ENCODE data around the gene SNAP23.

SNAP23 gene

GRCh38 chr15:42576776-42577175, 81.3 kb downstream of the SNAP23 start:
- no peak for DNase-seq (ENCODE audit: extremely low read depth, low read depth)
- peak overlapping the region; percentile 85 for H3K4me3 ChIP-seq (replicated peaks; ENCODE audit: low read depth, low read length)
- no peak for TF ChIP-seq CTCF (IDR thresholded peaks at IDR 0.05; ENCODE audit: low read depth, low read length, missing control alignments)

DNA sequence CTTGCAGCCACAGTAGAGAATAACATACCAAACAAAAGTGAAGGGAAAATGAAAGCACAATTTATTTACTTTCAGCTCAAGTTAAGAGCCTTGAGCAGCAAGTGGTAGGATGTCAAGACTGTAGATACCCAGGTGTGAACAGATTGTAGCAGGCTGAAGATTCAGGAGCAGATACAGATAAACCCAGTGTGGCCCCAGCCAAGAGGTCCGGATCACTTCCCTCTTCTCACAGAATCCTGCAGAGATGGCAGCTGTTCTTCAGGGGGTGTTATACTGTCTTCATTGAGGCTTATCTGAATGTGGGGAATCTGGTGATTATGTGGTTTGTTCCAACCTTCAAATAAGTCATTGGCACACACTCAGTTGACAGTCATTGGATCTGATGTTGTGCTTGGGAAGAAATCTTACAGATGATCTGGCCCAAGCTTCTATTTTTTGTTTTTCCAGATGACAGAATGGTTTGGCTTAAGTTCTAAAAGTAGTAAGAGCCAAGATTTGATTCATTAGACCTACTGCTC, 82.1 kb downstream of the SNAP23 start:
- no peak for DNase-seq (ENCODE audit: extremely low read depth, low read depth)
- no peak overlapping the region for H3K4me3 ChIP-seq (replicated peaks; ENCODE audit: low read depth, low read length)
- TF ChIP-seq CTCF (IDR thresholded peaks at IDR 0.05; ENCODE audit: low read depth, low read length, missing control alignments) = no peak

DNA sequence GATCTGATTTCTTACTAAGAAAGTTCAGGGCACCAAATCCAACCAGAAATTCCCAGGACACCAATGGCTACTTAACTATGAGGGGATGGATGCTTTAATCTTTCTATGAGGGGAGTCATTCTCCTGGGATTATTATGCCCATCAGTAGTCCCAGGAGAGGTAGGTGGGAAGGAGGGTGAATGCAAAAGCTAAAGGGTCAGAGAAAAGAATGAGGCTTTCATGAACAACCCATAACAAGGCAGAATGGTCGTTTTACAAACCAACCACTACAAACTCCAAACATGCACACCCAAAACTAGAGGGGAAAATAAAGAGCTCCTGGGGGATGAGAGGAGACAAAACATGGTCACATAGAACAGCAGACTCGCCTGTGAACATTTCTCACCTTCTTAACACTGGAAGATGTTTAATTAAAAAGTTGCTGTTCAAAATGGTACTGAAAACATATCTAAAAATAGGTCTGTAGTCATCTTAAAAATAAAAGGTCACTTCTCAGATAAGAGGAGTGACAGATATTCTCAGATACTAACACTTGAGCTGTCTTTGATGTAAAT, 83.6 kb downstream of the SNAP23 start:
- TF ChIP-seq CTCF (IDR thresholded peaks at IDR 0.05; ENCODE audit: low read depth, low read length, missing control alignments) = no peak
- no peak for DNase-seq (ENCODE audit: extremely low read depth, low read depth)
- H3K4me3 ChIP-seq (replicated peaks; ENCODE audit: low read depth, low read length) = no peak overlapping the region

GRCh38 chr15:42581272-42581730, 85.9 kb downstream of the SNAP23 start:
- no peak for DNase-seq (ENCODE audit: extremely low read depth, low read depth)
- no peak for TF ChIP-seq CTCF (IDR thresholded peaks at IDR 0.05; ENCODE audit: low read depth, low read length, missing control alignments)
- peak overlapping the region; percentile 32 for H3K4me3 ChIP-seq (replicated peaks; ENCODE audit: low read depth, low read length)

Measured in HFF-Myc (cell line).